Gastrocnemius medialis (tissue), 4 donors: ENCODE data around the gene CCDC192. TPM values are rescaled to one million over a fixed set of nuclear protein-coding genes. Genes with fewer than 3 reads are reported as not detected.
A peak's percentile ranks its signal among the peaks of the same experiment; 100 is the strongest.

Experiments
- ATAC-seq, 2 donors: fragments of 150-250 bp; one replicate each; pipeline ENCODE4 v1.9.1; 2016
- DNase-seq, 2 donors: peaks; one replicate each; pipeline ENCODE4 v3.0.0-alpha.2; 2019
- H3K27ac ChIP-seq, 4 donors: fragments of 200-600 bp; sonication (generic); 1 replicate in 1 of 4; 2 replicates in 3 of 4; pipeline ENCODE4 v1.5.1; 2016 to 2018; ENCODE audit warnings: mild to moderate bottlenecking in 2 of 4, moderate library complexity in 1 of 4
- H3K27me3 ChIP-seq, 3 donors: fragments of 200-600 bp; sonication (generic) in 2 of 3; 1 replicate in 1 of 3; 2 replicates in 2 of 3; pipeline versions ENCODE4 v1.5.1 to v1.6.0; 2016 to 2019; ENCODE audit warnings: mild to moderate bottlenecking in 1 of 3, moderate library complexity in 1 of 3
- H3K36me3 ChIP-seq, 2 donors: fragments of 200-600 bp; sonication (generic) in 1 of 2; one replicate each; pipeline ENCODE4 v1.5.1; 2017 to 2018
- H3K4me1 ChIP-seq, 2 donors: fragments of 200-600 bp; sonication (generic) in 1 of 2; one replicate each; pipeline ENCODE4 v1.5.1; 2016 to 2017; ENCODE audit warnings: mild to moderate bottlenecking in 2 of 2
- H3K4me3 ChIP-seq, 4 donors: fragments of 200-600 bp; sonication (generic) in 3 of 4; 1 replicate in 1 of 4; 2 replicates in 3 of 4; pipeline ENCODE4 v1.5.1; 2016 to 2019; ENCODE audit warnings: mild to moderate bottlenecking in 2 of 4
- H3K9me3 ChIP-seq, 3 donors: fragments of 200-600 bp; sonication (generic) in 2 of 3; 1 replicate in 1 of 3; 2 replicates in 2 of 3; pipeline ENCODE4 v1.5.1; 2016 to 2019
- POLR2A ChIP-seq, 2 donors: fragments of 450-650 bp; IDR thresholded peaks; one replicate each; pipeline ENCODE4 v1.6.1; 2017; ENCODE audit warnings: antibody characterized with exemption in 2 of 2, mild to moderate bottlenecking in 2 of 2, moderate library complexity in 2 of 2
- in situ Hi-C, 4 donors: fragments of 200-750 bp; cut with MboI; loops; one replicate each; pipeline versions ENCODE4 v1.15.0 to v1.8.0; 2017; ENCODE audit warnings: low sequenced_read_pairs in 4 of 4
- intact Hi-C: fragments of 100-400 bp; cut with DNase I; formaldehyde crosslinking; loops from one replicate; pipeline ENCODE4 v1.15.1; 2023; ENCODE audit warnings: low total_unique reads
- total RNA-seq, 4 donors: library from RNA; depleted of rRNA; stranded (reverse); fragments of >200 nt; gene quantifications; one replicate each; pipeline versions ENCODE4 v1.1.0 to v1.2.3, GENCODE V29; 2016
- TF ChIP-seq, protein P1 (sequence below), 5 experiments: fragments of 450-650 bp in 3 of 5; fragments of 200-600 bp in 2 of 5; sonication (generic) in 2 of 5; IDR thresholded peaks in 4 of 5; conservative IDR thresholded peaks in 1 of 5; 1 replicate in 4 of 5; 2 replicates in 1 of 5; pipeline ENCODE4 v1.5.1; 2016 to 2019; ENCODE audit warnings: antibody characterized with exemption in 5 of 5, mild to moderate bottlenecking in 3 of 5, moderate library complexity in 3 of 5

The CCDC192 gene
- total RNA-seq, 4 donors from 2014 or later = not detected

DNA sequence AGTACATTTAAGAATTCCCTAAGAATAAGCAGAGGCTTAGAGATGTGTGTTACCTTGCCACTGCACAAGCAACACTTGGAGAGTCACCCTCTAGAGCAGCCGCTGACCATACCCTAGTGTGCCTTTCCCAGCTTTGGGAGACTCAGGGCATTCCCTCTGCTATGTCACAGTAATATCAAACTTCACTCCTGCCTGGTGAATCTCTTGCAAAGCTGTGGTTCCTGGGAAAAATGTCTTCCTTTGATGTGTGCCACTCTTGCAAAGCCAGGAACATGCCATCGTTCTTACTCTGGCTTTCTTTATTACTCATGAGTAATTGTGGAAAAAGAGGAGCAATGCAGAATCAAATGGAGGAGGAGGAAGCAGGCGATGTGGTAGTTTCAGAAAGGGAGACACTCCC, 173.2 kb downstream of the CCDC192 start:
- Histone ChIP-seq H3K27me3 (no peaks in the 10 kb centered on the region), H3K9me3 (no peaks in the 10 kb centered on the region), H3K36me3 (no peaks in the 10 kb centered on the region), H3K4me3 (peak overlapping the region in 1 of 4 donors; percentile 6), H3K27ac (peak overlapping the region; percentile 75 to 80 (median 78)), H3K4me1 (peaks cover 30 to 31% of the 10 kb centered on the region in 2 donors)
- in situ Hi-C loops = loop anchor here in 1 of 4 donors (25.0 kb wide), 1 partner anchor 314 kb away; no protein-coding TSS in a partner anchor
- TF ChIP-seq, protein P1, sequence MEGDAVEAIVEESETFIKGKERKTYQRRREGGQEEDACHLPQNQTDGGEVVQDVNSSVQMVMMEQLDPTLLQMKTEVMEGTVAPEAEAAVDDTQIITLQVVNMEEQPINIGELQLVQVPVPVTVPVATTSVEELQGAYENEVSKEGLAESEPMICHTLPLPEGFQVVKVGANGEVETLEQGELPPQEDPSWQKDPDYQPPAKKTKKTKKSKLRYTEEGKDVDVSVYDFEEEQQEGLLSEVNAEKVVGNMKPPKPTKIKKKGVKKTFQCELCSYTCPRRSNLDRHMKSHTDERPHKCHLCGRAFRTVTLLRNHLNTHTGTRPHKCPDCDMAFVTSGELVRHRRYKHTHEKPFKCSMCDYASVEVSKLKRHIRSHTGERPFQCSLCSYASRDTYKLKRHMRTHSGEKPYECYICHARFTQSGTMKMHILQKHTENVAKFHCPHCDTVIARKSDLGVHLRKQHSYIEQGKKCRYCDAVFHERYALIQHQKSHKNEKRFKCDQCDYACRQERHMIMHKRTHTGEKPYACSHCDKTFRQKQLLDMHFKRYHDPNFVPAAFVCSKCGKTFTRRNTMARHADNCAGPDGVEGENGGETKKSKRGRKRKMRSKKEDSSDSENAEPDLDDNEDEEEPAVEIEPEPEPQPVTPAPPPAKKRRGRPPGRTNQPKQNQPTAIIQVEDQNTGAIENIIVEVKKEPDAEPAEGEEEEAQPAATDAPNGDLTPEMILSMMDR (IDR thresholded peaks at IDR 0.05 in 4 of 5, conservative IDR thresholded peaks at IDR 0.05 in 1 of 5) = no peak
- TF ChIP-seq POLR2A (IDR thresholded peaks at IDR 0.05) = no peak
- no peak for DNase-seq
- intact Hi-C loops = loop anchor here (5.0 to 10.0 kb wide), 3 partner anchors 314 to 1218 kb away; partner anchors contain the start of gene ISOC1
- ATAC-seq = peak; percentile 24 to 40

DNA sequence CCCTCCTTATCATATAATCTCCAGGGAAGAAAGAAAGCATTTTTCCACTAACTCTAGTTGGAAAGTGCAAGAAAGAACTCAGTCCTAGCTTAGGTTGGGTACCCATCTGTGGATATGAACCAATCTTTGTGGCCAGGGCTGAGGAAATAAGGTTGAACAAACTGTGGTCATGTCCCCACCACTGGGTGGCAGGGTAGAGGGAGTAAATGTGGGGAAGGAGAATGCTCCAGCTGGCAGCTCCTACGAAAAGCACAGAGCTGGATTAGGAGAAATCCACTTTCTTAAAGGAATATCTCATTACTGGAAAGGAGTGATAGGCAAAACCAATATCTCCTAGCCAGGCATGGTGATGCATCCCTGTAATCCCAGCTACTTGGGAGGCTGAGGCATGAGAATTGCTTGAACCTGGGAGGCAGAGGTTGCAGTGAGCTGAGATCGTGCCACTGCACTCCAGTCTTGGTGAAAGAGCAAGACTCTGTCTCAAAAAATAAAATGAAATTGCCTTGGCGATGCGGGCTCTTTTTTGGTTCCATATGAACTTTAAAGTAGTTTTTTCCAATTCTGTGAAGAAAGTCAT, 175.1 kb downstream of the CCDC192 start:
- Histone ChIP-seq H3K4me3 (no peak overlapping the region), H3K4me1 (peaks cover 21 to 25% of the 10 kb centered on the region in 2 donors), H3K9me3 (no peaks in the 10 kb centered on the region), H3K27me3 (no peaks in the 10 kb centered on the region), H3K36me3 (no peaks in the 10 kb centered on the region), H3K27ac (no peak overlapping the region)
- TF ChIP-seq POLR2A (IDR thresholded peaks at IDR 0.05) = no peak
- TF ChIP-seq, protein P1 (IDR thresholded peaks at IDR 0.05 in 4 of 5, conservative IDR thresholded peaks at IDR 0.05 in 1 of 5) = peak in 2 of 5 experiments; percentile 28 to 34
- in situ Hi-C loops (loop anchor here in 1 of 4 donors (25.0 kb wide), 1 partner anchor 316 kb away; no protein-coding TSS in a partner anchor), intact Hi-C loops (loop anchor here (5.0 to 10.0 kb wide), 3 partner anchors 316 to 1217 kb away; partner anchors contain the start of gene ISOC1)
- DNase-seq = peak in 1 of 2 donors; percentile 21
- no peak for ATAC-seq

DNA sequence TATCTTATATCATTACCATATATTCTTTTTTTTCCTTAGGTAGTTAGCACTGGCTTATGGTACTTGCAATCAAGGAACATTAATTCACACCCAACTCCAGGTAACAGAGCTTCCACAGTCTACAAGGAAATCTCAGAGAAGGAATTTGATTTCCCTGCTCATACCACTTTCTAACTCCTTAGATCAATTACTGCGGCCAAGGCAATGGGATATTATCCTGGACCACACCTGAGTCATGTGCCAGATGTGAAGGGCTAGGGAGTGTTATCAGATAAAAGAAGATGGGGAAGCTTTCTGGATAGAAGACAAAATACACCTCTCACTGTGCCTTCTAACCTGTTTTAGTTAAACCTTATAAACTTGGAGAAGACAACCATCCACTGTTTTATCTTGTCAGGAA, 181.2 kb downstream of the CCDC192 start:
- ATAC-seq = no peak
- in situ Hi-C loops = loop anchor here in 1 of 4 donors (25.0 kb wide), 1 partner anchor 322 kb away; no protein-coding TSS in a partner anchor

DNA sequence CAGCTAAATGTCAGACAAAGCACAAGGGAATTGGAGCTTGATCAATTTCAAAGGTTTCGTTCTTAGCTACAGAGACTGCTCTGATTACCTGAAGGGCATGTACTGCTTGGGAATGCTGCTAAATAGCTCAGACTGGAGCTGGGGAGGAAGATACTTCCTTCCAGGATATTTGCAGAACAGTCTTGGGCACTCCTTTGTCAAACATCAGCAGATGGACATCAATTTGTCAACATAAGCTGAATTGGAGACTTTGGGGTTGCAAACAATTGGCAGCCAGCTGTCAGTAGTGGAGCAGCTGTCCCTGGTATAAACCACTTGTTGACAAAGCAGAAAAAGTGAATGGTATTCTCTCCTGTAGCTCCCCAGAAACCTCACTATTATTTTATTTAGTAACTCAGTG, 182.0 kb downstream of the CCDC192 start:
- Histone ChIP-seq H3K36me3 (no peaks in the 10 kb centered on the region), H3K9me3 (no peaks in the 10 kb centered on the region), H3K27me3 (no peaks in the 10 kb centered on the region), H3K27ac (peak overlapping the region in 2 of 4 donors; percentile 1 to 45), H3K4me1 (peaks cover 9 to 22% of the 10 kb centered on the region in 2 donors), H3K4me3 (no peak overlapping the region)
- intact Hi-C loops (no loop called here), in situ Hi-C loops (loop anchor here in 1 of 4 donors (25.0 kb wide), 1 partner anchor 323 kb away; no protein-coding TSS in a partner anchor)
- DNase-seq = no peak
- no peak for TF ChIP-seq POLR2A (IDR thresholded peaks at IDR 0.05)
- TF ChIP-seq, protein P1 (IDR thresholded peaks at IDR 0.05 in 4 of 5, conservative IDR thresholded peaks at IDR 0.05 in 1 of 5) = no peak
- no peak for ATAC-seq

More for the DNA sequence above, 181.2 kb downstream of the CCDC192 start:
- H3K4me3 ChIP-seq = no peak overlapping the region
- H3K36me3 ChIP-seq = no peaks in the 10 kb centered on the region
- intact Hi-C loops = no loop called here
- TF ChIP-seq, protein P1 (IDR thresholded peaks at IDR 0.05 in 4 of 5, conservative IDR thresholded peaks at IDR 0.05 in 1 of 5) = no peak
- no peak for TF ChIP-seq POLR2A (IDR thresholded peaks at IDR 0.05)
- H3K4me1 ChIP-seq = peaks cover 9 to 22% of the 10 kb centered on the region in 2 donors
- H3K27ac ChIP-seq = no peak overlapping the region
- no peaks in the 10 kb centered on the region for H3K27me3 ChIP-seq
- DNase-seq = no peak
- no peaks in the 10 kb centered on the region for H3K9me3 ChIP-seq
